K562 (cell line): ENCODE measurements around the gene KMT2C. TPM values are rescaled to one million over a fixed set of nuclear protein-coding genes. Genes with fewer than 3 reads are reported as not detected.

Source experiments
- BCL6 ChIP-seq: fragments of 250-450 bp; sonication (Bioruptor Pico); IDR thresholded peaks from 2 replicates; pipeline ENCODE4 v1.4.0; 2020
- CHD2 ChIP-seq: IDR thresholded peaks from 2 replicates; pipeline ENCODE4 v1.6.1; 2011; ENCODE audit warnings: low read depth, low read length
- ETV1 ChIP-seq: fragments of 450-650 bp; conservative IDR thresholded peaks from 2 replicates; pipeline ENCODE4 v1.6.1; 2016; ENCODE audit warnings: missing genetic modification characterization, control low read depth, low read depth, missing compliant biosample characterization
- IRF2 ChIP-seq: sonication (generic); formaldehyde crosslinking; IDR thresholded peaks from 2 replicates; pipeline ENCODE4 v1.8.1; 2022; ENCODE audit warnings: mild to moderate bottlenecking, missing genetic modification reagents
- MITF ChIP-seq: IDR thresholded peaks from 2 replicates; pipeline ENCODE4 v1.6.1; 2014; ENCODE audit warnings: antibody characterized with exemption
- MYNN ChIP-seq, 2 experiments: sonication (generic); formaldehyde crosslinking in 1 of 2; IDR thresholded peaks; 2 replicates each; pipeline versions ENCODE4 v1.5.0 to v1.6.1; 2016 to 2020; ENCODE audit warnings: antibody characterized with exemption in 1 of 2, missing genetic modification reagents in 1 of 2
- PCBP2 ChIP-seq: fragments of 200-400 bp; formaldehyde crosslinking; IDR thresholded peaks from 2 replicates; pipeline ENCODE4 v1.6.1; 2018; ENCODE audit warnings: low read length, low read depth, mild to moderate bottlenecking, moderate library complexity; ENCODE audit not compliant: poor library complexity, severe bottlenecking
- RBM25 ChIP-seq: fragments of 200-400 bp; formaldehyde crosslinking; IDR thresholded peaks from 2 replicates; pipeline ENCODE4 v1.6.1; 2018; ENCODE audit warnings: low read length, low read depth, moderate library complexity; ENCODE audit not compliant: severe bottlenecking
- RREB1 ChIP-seq: fragments of 250-450 bp; sonication (Bioruptor Pico); IDR thresholded peaks from 2 replicates; pipeline ENCODE4 v1.4.0; 2020
- ZBTB12 ChIP-seq: fragments of 250-450 bp; sonication (Bioruptor Pico); IDR thresholded peaks from 2 replicates; pipeline ENCODE4 v1.4.0; 2020
- ZBTB17 ChIP-seq: fragments of 450-650 bp; formaldehyde crosslinking; IDR thresholded peaks from 2 replicates; pipeline ENCODE4 v1.4.0; 2020; ENCODE audit warnings: mild to moderate bottlenecking
- ZBTB7A ChIP-seq: IDR thresholded peaks from 2 replicates; pipeline ENCODE4 v1.6.1; 2011; ENCODE audit warnings: low read depth, mild to moderate bottlenecking, low read length, moderate library complexity, borderline replicate concordance; ENCODE audit not compliant: control insufficient read depth
- ZBTB8A ChIP-seq: fragments of 450-650 bp; IDR thresholded peaks from 2 replicates; pipeline ENCODE4 v1.6.1; 2018; ENCODE audit warnings: mild to moderate bottlenecking, moderate library complexity; ENCODE audit not compliant: partially characterized antibody
- ZKSCAN1 ChIP-seq: fragments of 150-350 bp; IDR thresholded peaks from 2 replicates; pipeline ENCODE4 v1.6.1; 2016; ENCODE audit warnings: low read depth, low read length
- ZNF217 ChIP-seq: sonication (generic); formaldehyde crosslinking; IDR thresholded peaks from 2 replicates; pipeline ENCODE4 v1.8.0; 2022; ENCODE audit warnings: mild to moderate bottlenecking, missing genetic modification reagents
- ZNF23 ChIP-seq: fragments of 250-450 bp; sonication (Bioruptor Pico); IDR thresholded peaks from 2 replicates; pipeline ENCODE4 v1.4.0; 2020; ENCODE audit warnings: mild to moderate bottlenecking
- ZNF561 ChIP-seq: fragments of 450-650 bp; formaldehyde crosslinking; conservative IDR thresholded peaks from 2 replicates; pipeline ENCODE4 v1.4.0; 2020; ENCODE audit warnings: mild to moderate bottlenecking, moderate library complexity
- ZNF696 ChIP-seq: fragments of 250-450 bp; sonication (Bioruptor Pico); conservative IDR thresholded peaks from 2 replicates; pipeline ENCODE4 v1.4.0; 2020; ENCODE audit warnings: mild to moderate bottlenecking, moderate library complexity
- ZNF76 ChIP-seq: fragments of 250-450 bp; sonication (Bioruptor Pico); IDR thresholded peaks from 2 replicates; pipeline ENCODE4 v1.4.0; 2020; ENCODE audit warnings: mild to moderate bottlenecking, moderate library complexity, borderline replicate concordance
- polyA plus RNA-seq, 8 experiments: library from polyadenylated mRNA; depleted of rRNA in 4 of 8; stranded (reverse) in 5 of 8; unstranded in 3 of 8; fragments of >200 nt; fragmentation: Nextera tagmentation in 2 of 8; fragmentation: Illumina TruSeq in 1 of 8; extraction: Ambion mirVana in 2 of 8; extraction: Trizol in 1 of 8; gene quantifications; 2 replicates each; pipeline versions ENCODE4 v1.2.1 to v1.2.3, GENCODE V29; 2011 to 2014; ENCODE audit warnings: inconsistent platforms in 1 of 8, missing spikeins in 1 of 8
- total RNA-seq, 7 experiments: library from RNA; depleted of rRNA in 6 of 7; stranded (reverse); fragments of >200 nt in 6 of 7; fragmentation: Illumina TruSeq in 2 of 7; extraction: Trizol in 2 of 7; gene quantifications; 2 replicates each; pipeline versions ENCODE4 v1.2.1 to v1.2.3, GENCODE V29; 2011 to 2021; ENCODE audit warnings: low replicate concordance in 1 of 7
- TF ChIP-seq, protein P1 (sequence below): fragments of 250-450 bp; sonication (Bioruptor Pico); IDR thresholded peaks from 2 replicates; pipeline ENCODE4 v1.4.0; 2020; ENCODE audit warnings: mild to moderate bottlenecking

KMT2C gene
- total and polyA plus RNA-seq, 9 of the 15 experiments (the other 6 are each of a cell fraction or from before 2014, with no cell fraction given): 4.9 to 67.8 (median 27.1) TPM

DNA sequence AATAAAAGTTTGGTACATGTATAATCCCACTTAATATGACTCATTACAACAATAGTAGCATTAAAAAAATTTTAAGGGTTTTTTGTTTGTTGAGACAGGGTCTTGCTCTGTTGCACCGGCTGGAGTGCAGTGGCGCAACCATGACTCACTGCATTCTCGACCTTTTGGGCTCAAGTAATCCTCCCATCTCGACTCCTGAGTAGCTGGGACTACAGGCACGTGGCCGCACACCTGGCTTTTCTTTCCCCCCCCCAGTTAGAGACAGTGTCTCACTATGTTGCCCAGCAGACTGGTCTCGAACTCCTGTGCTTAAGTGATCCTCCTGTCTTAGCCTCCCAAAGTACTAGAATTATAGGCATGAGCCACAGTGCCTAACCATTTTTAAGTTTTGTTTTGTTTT is 40.7 kb downstream of the KMT2C start (continued):
- TF ChIP-seq RREB1 (CRISPR knock-in tag) (no peak), PCBP2 (no peak), RBM25 (peak; percentile 80), ZNF76 (CRISPR knock-in tag) (no peak), ETV1 (tag) (no peak), BCL6 (CRISPR knock-in tag) (no peak), MYNN (IDR thresholded peaks at IDR 0.05) (no peak), MYNN (CRISPR knock-in tag; IDR thresholded peaks at IDR 0.05) (no peak), ZNF561 (CRISPR knock-in tag) (no peak), IRF2 (no peak), ZNF696 (CRISPR knock-in tag) (no peak), ZBTB7A (no peak), ZNF23 (CRISPR knock-in tag) (no peak), CHD2 (no peak), ZKSCAN1 (no peak), ZNF217 (CRISPR knock-in tag) (no peak), ZBTB12 (CRISPR knock-in tag) (no peak), ZBTB17 (CRISPR knock-in tag) (no peak), MITF (no peak), ZBTB8A (no peak)
- TF ChIP-seq, protein P1, sequence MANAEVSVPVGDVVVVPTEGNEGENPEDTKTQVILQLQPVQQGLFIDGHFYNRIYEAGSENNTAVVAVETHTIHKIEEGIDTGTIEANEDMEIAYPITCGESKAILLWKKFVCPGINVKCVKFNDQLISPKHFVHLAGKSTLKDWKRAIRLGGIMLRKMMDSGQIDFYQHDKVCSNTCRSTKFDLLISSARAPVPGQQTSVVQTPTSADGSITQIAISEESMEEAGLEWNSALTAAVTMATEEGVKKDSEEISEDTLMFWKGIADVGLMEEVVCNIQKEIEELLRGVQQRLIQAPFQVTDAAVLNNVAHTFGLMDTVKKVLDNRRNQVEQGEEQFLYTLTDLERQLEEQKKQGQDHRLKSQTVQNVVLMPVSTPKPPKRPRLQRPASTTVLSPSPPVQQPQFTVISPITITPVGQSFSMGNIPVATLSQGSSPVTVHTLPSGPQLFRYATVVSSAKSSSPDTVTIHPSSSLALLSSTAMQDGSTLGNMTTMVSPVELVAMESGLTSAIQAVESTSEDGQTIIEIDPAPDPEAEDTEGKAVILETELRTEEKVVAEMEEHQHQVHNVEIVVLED (CRISPR knock-in tag): no peak
